ENCODE data around the gene DNAAF8.

DNA sequence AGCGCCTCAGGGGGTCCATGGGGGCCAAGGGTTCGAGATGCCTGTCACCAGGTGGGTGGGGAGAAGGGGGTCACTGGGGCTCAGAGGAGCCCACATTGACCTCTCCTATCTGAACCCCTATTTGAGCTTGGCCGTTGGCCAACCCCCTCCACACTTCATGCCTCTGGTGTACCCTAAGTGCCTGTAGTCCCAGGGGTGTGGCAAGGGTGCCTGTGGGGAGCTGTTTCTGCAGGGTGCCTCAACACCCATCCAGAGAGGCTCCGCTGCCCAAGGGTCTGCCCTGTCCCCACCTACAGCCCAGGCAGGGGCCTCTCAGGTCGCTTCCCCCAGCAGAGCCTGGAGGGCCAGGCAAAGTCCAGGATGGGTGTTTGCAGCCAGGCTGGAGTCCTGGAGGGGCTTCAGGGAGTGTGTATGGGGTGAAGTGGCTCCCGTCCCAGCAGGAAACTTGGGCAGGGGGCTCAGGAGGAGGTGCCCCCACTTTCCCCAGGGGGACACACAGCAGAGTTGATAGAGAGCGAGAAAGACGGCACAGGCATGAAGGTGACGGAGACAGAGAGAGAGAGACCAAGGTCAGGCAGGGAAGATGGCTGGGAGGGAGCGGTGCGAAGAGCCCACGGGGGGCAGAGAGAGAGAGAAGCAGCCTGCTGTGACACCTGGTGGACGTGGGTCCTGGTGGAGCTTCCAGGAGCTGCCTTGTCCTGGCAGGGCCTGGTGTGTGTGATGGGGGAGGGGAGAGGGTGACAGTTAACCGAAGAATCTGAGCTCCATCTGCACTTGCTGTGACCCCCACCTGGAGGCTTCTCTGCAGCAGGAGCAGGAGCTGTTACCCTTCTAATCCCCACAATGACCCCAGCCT is 53.5 kb downstream of the DNAAF8 start, which contains the start of gene SEPTIN12:
- TF ChIP-seq, protein P1, sequence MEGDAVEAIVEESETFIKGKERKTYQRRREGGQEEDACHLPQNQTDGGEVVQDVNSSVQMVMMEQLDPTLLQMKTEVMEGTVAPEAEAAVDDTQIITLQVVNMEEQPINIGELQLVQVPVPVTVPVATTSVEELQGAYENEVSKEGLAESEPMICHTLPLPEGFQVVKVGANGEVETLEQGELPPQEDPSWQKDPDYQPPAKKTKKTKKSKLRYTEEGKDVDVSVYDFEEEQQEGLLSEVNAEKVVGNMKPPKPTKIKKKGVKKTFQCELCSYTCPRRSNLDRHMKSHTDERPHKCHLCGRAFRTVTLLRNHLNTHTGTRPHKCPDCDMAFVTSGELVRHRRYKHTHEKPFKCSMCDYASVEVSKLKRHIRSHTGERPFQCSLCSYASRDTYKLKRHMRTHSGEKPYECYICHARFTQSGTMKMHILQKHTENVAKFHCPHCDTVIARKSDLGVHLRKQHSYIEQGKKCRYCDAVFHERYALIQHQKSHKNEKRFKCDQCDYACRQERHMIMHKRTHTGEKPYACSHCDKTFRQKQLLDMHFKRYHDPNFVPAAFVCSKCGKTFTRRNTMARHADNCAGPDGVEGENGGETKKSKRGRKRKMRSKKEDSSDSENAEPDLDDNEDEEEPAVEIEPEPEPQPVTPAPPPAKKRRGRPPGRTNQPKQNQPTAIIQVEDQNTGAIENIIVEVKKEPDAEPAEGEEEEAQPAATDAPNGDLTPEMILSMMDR (IDR thresholded peaks at IDR 0.05): no peak
- TF ChIP-seq POLR2A (IDR thresholded peaks at IDR 0.05): no peak

All from tibial nerve (tissue), 3 donors.